Ecto neural progenitor cell (in vitro differentiated cells): ENCODE measurements around the gene NLRP10.

Experiments used
- DNase-seq: peaks from one replicate; pipeline ENCODE4 v3.0.0-alpha.2; 2018; ENCODE audit warnings: low spot score

NLRP10 gene

GRCh38 chr11:7973011-7973410 is 7.8 kb upstream of the NLRP10 start:
- DNase-seq = no peak

GRCh38 chr11:7971846-7972245 is 6.6 kb upstream of the NLRP10 start:
- no peak for DNase-seq

- no peak for DNase-seq
Observed at GRCh38 chr11:7969756-7970646, 4.8 kb upstream of the NLRP10 start.

GRCh38 chr11:7968686-7969085 is 3.4 kb upstream of the NLRP10 start:
- DNase-seq = no peak

GRCh38 chr11:7967826-7968225 is 2.6 kb upstream of the NLRP10 start:
- no peak for DNase-seq

GRCh38 chr11:7967097-7967496 is 1.9 kb upstream of the NLRP10 start:
- no peak for DNase-seq

- no peak for DNase-seq
Observed at GRCh38 chr11:7964873-7965272, 374 bp downstream of the NLRP10 start.

- no peak for DNase-seq
Observed at GRCh38 chr11:7964261-7964660, 986 bp downstream of the NLRP10 start.

GRCh38 chr11:7955191-7955590 is 10.1 kb downstream of the NLRP10 start:
- no peak for DNase-seq

- DNase-seq = no peak
Observed at GRCh38 chr11:7949934-7950333, 15.3 kb downstream of the NLRP10 start.

GRCh38 chr11:7944123-7944522 is 21.1 kb downstream of the NLRP10 start:
- DNase-seq = no peak

GRCh38 chr11:7941608-7942007 is 23.6 kb downstream of the NLRP10 start, which contains the start of gene OR10A3:
TSS of gene OR10A3 (minus strand) at chr11:7941708. CDS start at chr11:7939520, 2,188 bp downstream.
- no peak for DNase-seq

GRCh38 chr11:7941146-7941545 is 24.1 kb downstream of the NLRP10 start:
- no peak for DNase-seq

- DNase-seq = no peak
Observed at GRCh38 chr11:7936615-7937014, 28.6 kb downstream of the NLRP10 start.

- no peak for DNase-seq
Observed at GRCh38 chr11:7931168-7931567, 34.1 kb downstream of the NLRP10 start, which contains the start of gene OR10A6. TSS of gene OR10A6 (minus strand) at chr11:7931268. CDS start at chr11:7928662, 2,606 bp downstream.

- DNase-seq = no peak
Observed at GRCh38 chr11:7927635-7928034, 37.6 kb downstream of the NLRP10 start.

- no peak for DNase-seq
Observed at GRCh38 chr11:7924536-7924935, 40.7 kb downstream of the NLRP10 start.

GRCh38 chr11:7918141-7918540 is 47.1 kb downstream of the NLRP10 start:
- no peak for DNase-seq
